Measurements from ENCODE around the gene SKIL.

Gene SKIL

GRCh38 chr3:170353485-170353884 lies 4.0 kb upstream of the SKIL start:
- no peak for TF ChIP-seq CTCF (IDR thresholded peaks at IDR 0.05; ENCODE audit: low read length, missing control alignments)
- no peak for DNase-seq (ENCODE audit: low read depth)
- no peak overlapping the region for H3K4me3 ChIP-seq (replicated peaks; ENCODE audit: low read depth, low read length)

- no peak for DNase-seq (ENCODE audit: low read depth)
- H3K4me3 ChIP-seq (replicated peaks; ENCODE audit: low read depth, low read length): no peak overlapping the region
- TF ChIP-seq CTCF (IDR thresholded peaks at IDR 0.05; ENCODE audit: low read length, missing control alignments): no peak
These were observed 2.8 kb upstream of the SKIL start for GRCh38 chr3:170354760-170355159.

GRCh38 chr3:170355738-170356595 lies 1.5 kb upstream of the SKIL start:
- DNase-seq (ENCODE audit: low read depth): peak; percentile 69
- no peak for TF ChIP-seq CTCF (IDR thresholded peaks at IDR 0.05; ENCODE audit: low read length, missing control alignments)
- H3K4me3 ChIP-seq (replicated peaks; ENCODE audit: low read depth, low read length): peak overlapping the region; percentile 54

- H3K4me3 ChIP-seq (replicated peaks; ENCODE audit: low read depth, low read length): peak overlapping the region; percentile 54
- peak; percentile 88 for DNase-seq (ENCODE audit: low read depth)
- TF ChIP-seq CTCF (IDR thresholded peaks at IDR 0.05; ENCODE audit: low read length, missing control alignments): no peak
These were observed 829 bp upstream of the SKIL start for GRCh38 chr3:170356596-170357175.

GRCh38 chr3:170358042-170359010 lies 811 bp downstream of the SKIL start:
- H3K4me3 ChIP-seq (replicated peaks; ENCODE audit: low read depth, low read length): peak overlapping the region; percentile 90
- peak; percentile 68 for DNase-seq (ENCODE audit: low read depth)
- TF ChIP-seq CTCF (IDR thresholded peaks at IDR 0.05; ENCODE audit: low read length, missing control alignments): peak; percentile 27

GRCh38 chr3:170359178-170359704 lies 1.7 kb downstream of the SKIL start:
- no peak for DNase-seq (ENCODE audit: low read depth)
- peak overlapping the region; percentile 90 for H3K4me3 ChIP-seq (replicated peaks; ENCODE audit: low read depth, low read length)

More at GRCh38 chr3:170359178-170359704, 1.7 kb downstream of the SKIL start:
- no peak for TF ChIP-seq CTCF (IDR thresholded peaks at IDR 0.05; ENCODE audit: low read length, missing control alignments)
